HEK293 (cell line): ENCODE data around the gene PLA2G4B.

Source experiments
- CTCF ChIP-seq: fragments of 450-650 bp; formaldehyde crosslinking; IDR thresholded peaks from 2 replicates; pipeline ENCODE4 v1.5.1; 2016; ENCODE audit warnings: missing biosample characterization, missing genetic modification characterization
- KLF10 ChIP-seq: fragments of 450-650 bp; IDR thresholded peaks from 2 replicates; pipeline ENCODE4 v1.5.1; 2018; ENCODE audit warnings: missing biosample characterization, mild to moderate bottlenecking, missing genetic modification characterization
- KLF16 ChIP-seq: fragments of 450-650 bp; formaldehyde crosslinking; IDR thresholded peaks from 2 replicates; pipeline ENCODE4 v1.5.1; 2017; ENCODE audit warnings: missing biosample characterization, missing genetic modification characterization
- ZBTB7A ChIP-seq: fragments of 450-650 bp; formaldehyde crosslinking; IDR thresholded peaks from 2 replicates; pipeline ENCODE4 v1.5.1; 2016; ENCODE audit warnings: low read depth, missing biosample characterization, missing genetic modification characterization
- ZNF394 ChIP-seq: fragments of 450-650 bp; formaldehyde crosslinking; IDR thresholded peaks from 2 replicates; pipeline ENCODE4 v1.5.1; 2016; ENCODE audit warnings: missing biosample characterization, missing genetic modification characterization, mild to moderate bottlenecking, moderate library complexity, borderline replicate concordance

- TF ChIP-seq ZNF394 (tag by site-specific recombination) (no peak), CTCF (tag by site-specific recombination) (no peak), ZBTB7A (tag by site-specific recombination) (no peak), KLF16 (tag by site-specific recombination) (no peak), KLF10 (tag by site-specific recombination) (no peak)
These were observed 42.9 kb downstream of the PLA2G4B start for GRCh38 chr15:41881550-41881919.
